Measurements from ENCODE around the gene NUDCD3.

- no peak for TF ChIP-seq SRF (IDR thresholded peaks at IDR 0.05; ENCODE audit: low read depth)
- no peak for TF ChIP-seq POLR2A (IDR thresholded peaks at IDR 0.05; ENCODE audit: borderline replicate concordance, extremely low read depth, insufficient read depth, insufficient read length)
Measured at GRCh38 chr7:44488955-44489354, 1.5 kb downstream of the NUDCD3 start.
